Myocyte (in vitro differentiated cells): ENCODE measurements around the gene UBALD2. TPM values are rescaled to one million over a fixed set of nuclear protein-coding genes. Genes with fewer than 3 reads are reported as not detected.
"Not testable (repeated sequence)": the region's sequence is repeated elsewhere in the genome, so short reads cannot be mapped to it uniquely, and the experiment has no call there.

ENCODE experiments used
- DNase-seq: peaks from one replicate; pipeline ENCODE4 v3.0.0-alpha.2; 2012; ENCODE audit warnings: low read depth
- polyA plus RNA-seq: library from polyadenylated mRNA; unstranded; fragments of >200 nt; gene quantifications from one replicate; pipeline ENCODE4 v1.2.1, GENCODE V29; 2012; ENCODE audit warnings: missing spikeins
- total RNA-seq: library from RNA; depleted of rRNA; stranded (reverse); fragments of >200 nt; gene quantifications from 2 replicates; pipeline ENCODE4 v1.2.3, GENCODE V29; 2014

UBALD2 gene
- 5.1 and 5.4 TPM in 2 replicates for total RNA-seq
- 17.1 TPM for polyA plus RNA-seq

DNA sequence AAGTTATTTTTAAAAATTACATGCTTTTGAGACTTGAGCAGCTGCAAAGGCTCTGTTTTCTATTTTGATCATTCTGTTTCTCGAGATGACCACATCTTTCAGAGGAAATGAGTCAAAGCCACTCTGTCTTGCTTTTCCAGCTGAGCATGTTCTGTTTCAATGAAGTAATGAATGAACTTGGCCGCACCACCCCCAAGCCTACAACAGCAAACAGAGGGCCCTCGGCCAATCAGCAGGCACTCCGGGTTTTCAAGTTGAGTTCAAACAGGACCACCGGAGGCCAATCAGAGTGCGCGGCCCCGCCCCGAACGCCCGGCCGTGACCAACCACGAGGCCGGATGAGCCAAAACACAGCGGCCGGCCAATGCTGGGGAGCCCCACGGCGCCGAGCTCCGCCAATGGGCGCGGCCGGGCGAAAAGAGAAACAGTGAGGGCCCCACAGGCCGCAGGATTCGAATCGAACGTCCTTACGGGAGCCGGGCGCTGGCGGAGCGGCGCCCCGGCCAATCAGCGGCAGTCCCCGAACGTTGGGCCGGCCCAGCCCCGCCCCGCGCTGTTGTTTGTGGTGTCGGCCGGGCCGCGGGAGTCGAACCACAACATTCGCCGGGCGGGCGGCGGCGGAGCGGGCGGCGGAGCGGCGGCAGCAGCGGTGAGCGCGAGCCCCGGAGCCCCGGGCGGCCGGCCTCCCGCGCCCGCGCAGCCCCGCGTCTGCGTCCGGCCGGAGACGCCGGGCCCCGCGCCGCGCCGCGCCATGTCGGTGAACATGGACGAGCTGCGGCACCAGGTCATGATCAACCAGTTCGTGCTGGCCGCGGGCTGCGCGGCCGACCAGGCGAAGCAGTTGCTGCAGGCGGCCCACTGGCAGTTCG, at the start of gene UBALD2:
Gene UBALD2, plus strand, starts transcription at position 594 of the 869 bp plus-strand sequence. Its CDS starts 158 bp downstream, at position 752.
- peak; percentile 100 for DNase-seq

DNA sequence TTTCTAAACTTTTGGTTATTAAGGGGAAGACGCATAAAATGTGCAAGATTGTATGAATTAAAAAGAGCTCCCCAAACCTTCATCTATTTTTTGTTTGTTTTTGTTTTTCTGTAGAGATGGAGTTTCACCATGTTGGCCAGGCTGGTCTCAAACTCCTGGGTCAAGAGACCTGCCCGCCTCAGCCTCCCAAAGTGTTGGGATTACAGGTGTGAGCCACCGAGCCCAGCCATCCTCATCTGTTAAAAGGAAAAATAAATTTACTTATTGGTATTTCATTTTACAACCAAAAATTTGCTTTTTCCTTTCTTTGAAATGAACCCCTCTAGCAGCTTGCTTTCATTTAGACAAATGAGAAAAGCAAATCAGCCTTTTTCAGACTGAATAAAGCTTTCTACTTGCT, 48.1 kb upstream of the UBALD2 start:
- no peak for DNase-seq

DNA sequence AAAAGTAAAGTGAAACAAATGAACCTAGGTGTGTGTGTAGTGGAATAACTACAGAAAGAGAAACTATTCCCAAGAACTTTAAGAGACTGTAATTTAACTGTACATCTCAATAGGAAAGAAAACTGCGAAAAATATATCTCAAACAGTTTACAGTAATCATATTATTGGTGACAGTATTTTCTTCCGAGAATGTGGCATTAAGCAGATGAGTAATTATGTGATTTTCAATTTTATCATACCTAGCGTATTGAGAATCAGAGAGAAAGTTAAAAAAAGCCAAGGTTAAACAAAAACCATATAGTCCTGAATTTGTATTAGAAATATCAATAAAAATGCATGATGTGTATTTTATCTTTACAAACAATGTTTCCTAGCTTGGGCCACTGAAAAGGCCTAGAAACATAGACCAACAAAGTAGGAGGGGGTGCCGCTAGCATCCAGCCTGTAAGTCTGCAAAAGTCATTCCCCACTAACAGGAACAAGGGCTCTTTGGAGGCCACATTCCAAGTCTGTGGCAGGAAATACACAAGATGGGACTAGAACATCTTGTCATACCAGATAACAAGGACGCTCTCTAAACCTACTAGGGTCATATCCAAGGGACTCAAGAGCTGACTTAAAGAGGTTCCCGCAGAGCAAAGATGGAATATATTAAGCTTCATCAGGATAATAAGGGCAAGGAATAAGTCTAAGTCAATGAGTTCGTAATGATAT, 45.3 kb upstream of the UBALD2 start:
- no peak for DNase-seq

DNA sequence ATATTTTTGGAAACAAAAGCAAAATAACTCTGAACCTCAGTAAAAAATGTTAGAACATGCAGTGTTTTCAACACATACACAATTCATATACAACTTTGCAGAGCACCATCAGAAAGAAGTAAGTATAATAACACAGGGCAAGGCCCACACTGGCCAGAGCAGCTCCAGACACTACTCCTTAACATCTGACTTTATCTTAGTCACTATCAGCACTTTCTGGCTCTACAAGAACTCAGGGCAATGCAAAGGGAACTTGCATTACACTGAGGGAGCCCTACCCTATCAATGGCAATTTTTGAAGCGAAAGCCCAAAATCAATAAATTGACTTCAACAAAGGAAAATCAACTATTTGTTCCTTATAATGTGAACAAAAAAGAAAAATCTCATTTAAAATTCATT, 41.3 kb upstream of the UBALD2 start:
- no peak for DNase-seq

DNA sequence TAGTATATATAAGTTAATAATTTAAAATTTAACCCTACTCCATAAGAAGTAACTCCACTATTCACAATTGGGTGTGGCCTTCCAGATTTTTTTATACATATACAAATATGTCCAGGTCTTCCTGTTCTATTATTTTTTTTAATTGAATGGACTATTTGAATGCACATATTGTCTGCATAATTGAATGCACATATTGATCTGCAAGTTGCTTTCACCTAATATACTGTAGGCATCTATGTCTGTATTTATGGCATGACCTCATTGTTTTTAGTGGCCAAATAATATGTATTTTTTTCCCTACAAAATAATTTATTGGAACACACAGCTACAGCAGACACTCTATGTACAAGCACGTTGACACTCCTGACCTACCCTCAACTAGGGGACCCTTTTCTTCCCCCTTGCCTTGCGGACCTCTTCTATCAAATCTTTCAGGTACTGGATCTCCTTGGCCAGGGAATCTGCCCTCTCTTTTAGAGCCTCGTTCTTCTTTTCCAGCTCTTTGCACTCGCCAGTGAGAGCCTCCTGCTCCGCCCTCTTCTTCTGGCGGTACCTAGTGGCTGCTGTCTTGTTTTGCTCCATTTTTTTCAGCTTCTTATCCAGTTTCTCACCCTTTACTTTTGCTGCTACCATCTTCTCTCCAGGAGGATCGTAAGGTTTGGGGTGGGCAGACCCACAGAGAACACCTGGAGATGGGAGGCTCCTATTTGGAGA, 39.6 kb upstream of the UBALD2 start:
- not testable (repeated sequence) for DNase-seq

DNA sequence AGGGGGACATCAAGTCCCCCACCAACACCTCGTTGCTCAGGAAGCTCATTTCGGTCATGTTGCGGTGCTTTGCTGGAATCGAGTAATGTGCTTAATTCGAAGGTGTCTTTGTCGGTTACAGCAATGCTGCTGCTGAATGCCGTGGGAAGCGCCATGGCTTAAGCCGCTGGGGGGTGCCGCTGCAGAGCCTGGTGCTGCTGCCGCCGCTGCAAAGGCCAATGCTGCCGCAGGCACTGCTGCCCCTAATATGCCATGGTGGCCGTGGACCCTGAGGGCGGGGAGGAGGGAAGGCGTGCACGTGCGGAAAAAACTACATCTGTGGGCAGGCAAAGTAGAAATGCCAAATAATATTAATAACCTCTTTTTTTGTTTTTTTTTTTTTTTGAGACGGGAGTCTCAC, 38.4 kb upstream of the UBALD2 start:
- DNase-seq: not testable (repeated sequence)

DNA sequence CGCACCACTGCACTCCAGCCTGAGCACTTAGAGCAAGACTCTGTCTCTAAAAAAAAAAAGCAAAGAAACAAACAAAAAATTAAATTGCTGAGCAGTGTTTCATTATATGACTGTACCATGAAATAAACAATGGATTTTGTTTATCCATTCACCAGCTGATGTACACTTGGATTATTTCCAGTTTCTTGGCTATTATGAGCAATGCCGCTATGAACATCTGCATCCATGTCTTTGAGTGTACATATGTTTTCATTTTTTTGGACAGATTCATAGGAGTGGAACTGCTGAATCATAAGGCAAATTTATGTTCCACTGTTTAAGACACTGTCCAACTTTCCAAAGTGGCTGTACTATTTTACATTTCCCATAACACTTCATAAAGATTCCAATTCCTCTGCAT, 32.8 kb upstream of the UBALD2 start:
- DNase-seq: no peak

DNA sequence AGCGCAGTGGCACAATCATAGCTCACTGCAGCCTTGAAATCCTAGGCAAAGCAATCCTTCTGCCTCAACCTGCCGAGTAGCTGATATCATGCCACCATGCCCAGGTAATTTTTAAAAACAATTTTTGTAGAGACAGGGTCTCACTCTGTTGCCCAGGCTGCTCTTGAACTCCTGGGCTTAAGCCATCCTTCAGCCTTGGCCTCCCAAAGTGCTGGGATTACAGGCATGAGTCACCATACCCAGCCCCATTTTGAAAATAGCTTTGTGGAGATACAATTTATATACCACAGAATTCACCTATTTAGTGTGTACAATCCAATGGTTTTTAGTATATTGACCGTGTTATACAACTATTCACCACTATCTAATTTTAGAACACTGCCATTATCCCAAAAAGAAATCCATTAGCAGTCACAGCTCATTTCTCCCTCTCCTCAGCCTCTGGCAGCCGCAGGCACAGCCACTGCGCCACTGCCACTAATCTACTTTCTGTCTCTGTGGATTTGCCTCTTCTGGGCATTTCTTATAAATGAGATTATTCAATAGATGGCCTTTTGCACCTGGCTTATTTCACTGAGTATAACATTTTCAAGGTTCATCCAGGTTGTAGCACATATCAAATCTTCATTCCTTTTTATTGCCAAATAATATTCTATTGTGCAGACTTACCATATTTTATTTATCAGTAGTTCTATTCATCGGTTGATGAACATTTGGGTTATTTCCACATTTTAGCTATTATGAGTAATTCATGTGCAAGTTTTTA, 31.4 kb upstream of the UBALD2 start:
- no peak for DNase-seq

DNA sequence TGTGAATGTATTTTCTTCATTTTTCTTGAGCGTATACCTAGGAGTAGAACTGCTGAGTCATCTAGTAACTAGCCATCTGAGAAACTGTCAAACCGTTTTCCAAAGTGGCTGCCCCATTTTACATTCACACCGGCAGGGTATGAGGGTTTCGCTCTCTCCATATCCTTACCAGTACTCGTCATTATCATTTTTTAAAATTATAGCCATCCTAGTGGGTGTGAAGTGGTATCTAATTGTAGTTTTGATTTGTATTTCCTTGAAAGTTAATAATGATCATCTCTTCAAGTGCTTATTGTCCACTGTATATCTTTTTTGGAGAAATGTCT, 30.8 kb upstream of the UBALD2 start:
- DNase-seq: no peak

DNA sequence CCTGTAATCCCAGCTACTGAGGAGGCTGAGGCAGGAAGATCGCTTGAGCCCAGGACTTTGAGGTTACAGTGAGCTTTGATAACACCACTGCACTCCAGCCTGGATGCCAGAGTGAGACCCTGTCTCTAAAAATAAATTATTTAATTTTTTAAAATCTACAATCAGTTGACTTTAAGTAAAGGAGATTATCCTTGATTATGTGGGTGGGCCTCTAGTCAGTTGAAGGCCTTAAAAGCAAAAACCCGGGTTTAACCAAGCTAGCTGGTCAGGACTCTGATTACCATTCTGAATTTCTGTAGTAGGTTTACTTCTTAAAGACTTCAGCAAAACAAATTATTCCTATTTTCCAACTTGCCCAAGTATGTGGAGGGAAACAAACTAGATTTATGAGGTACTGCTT, 29.3 kb upstream of the UBALD2 start:
- DNase-seq: no peak

DNA sequence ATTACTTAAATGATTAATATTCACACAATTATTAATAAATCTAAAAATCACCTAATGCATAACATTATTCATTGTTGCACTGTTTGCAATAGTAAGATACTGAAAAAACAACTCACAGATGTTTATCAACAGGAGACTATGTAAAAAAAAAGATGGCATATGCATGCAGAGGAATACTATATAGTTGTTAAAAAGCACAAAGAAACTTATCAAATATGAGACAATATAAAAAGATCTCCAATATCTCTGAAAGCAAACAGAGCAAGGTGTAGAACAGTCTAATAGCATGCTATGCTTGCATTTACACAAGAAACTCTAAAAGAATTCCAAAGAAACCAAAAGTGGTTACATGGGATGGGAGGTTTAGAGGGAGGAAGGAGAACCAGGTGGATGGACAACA, 28.5 kb upstream of the UBALD2 start:
- DNase-seq: no peak

DNA sequence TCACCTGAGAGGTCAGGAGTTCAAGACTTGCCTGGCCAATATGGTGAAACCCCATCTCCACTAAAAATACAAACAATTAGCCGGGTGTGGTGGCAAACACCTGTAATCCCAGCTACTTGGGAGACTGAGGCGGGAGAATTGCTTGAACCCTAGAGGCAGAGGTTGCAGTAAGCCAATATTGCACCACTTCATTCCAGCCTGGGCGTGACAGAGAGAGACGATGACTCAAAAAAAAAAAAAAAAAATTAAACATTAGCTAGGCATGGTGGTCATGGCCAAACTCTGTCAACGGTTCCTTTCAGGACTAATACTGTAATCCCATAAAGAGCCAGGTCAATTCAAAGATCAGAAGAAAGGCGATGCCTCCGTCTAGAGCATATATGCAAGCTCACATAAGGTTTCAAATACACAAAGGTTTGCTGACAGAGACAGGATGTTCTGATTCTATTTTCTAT, 27.3 kb upstream of the UBALD2 start:
- no peak for DNase-seq

DNA sequence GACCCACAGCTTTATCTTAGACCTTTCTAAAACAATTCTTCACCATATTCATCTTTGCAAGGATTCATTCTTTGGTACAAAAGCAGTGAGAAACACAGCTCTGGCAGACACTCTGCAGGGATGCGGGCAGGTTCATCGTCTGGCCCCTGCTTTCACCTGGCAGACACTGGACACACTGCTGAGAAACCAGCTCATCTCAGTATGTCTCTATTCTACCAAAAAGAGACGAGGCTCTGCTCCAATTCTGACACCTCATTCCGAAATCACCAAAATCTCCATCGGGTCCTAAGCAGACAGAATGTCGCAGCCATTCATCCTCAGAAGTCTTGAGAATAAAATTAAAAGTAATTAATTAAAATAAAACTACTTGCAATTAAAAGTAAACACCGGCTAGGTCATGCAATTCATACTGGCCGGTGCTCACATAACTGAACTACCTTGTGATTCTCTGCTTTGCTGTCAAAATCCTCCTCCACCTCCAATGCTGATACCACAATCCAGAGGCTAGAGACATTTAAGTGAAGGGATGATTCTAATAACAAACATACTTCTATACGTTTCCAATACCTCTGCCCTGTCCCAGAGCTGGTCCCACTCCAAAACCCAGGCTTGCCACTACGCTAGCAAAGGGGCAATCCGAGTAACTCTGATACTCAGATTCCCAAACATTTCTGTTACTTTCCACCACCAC, 26.2 kb upstream of the UBALD2 start:
- DNase-seq: no peak

DNA sequence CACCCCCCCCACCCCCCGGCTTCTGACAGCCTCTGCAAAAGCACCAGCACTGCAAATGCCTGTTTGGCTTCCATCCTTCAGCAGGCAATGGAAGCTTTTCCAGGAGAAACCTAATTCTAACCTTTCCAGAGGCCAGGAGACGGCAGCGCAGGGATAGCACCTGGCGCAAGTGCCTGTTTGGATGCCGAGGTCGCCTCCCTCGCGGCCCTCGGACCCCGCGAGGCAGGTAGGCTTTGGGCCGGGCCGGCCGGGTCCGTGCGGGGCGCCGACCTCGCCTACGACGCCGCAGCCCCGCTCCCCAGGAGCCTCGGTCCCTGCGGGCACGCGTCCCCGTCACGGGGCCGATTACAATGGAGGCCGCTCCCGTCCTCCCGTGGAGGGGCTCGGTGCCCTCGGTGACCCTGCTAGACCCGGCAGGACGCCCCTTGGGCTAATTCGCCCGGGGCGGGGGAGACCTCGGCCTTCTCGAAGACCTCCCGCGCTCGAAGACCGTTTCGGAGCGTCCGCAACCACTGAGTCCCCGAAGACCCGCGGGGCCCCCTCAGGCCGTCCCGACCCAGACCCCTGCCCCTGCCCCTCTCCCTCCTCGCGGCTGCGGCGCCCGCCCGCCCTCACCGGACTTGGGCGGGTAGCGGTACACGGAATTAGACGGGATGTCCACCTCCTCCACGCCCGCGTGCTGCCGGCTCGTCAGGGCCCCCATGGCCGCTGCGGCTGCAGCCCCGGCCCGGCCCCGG, 25.4 kb upstream of the UBALD2 start:
- no peak for DNase-seq

DNA sequence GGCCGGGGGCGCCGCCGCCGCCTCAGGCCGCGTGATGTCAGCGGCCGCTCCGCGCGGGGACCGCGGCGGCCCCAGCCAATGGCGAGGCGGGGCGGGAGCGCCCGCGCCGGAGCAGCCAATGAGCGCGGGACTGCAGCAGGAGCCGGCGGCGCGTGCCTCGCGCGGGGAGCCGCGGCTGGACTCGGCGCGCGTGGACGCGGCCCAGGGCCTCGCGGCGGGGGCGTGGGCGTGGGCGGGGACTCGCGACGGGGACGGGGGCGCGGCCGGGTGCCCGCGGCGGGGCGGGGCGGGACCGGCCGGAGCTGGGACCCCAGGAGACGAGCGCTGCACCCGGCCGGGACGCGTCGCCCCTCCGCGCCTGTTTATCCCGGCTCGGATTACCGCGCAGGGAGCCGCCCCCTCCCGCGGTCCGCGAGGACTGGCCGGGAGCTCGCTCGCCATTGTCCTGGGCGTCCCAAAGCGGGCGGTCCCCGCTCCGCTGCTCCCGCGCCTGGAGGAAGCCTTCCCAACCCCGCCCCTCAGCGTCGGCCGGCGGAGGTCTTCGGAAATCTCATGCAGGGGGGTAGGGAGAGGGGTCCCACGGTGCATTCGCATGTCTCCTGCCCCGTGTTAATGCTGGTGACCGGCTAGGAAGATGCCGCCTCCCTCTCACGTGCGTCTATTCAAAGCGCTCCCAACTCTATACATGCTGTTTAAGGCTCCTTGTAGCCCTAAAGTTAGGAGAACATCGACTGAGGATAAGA, 24.5 kb upstream of the UBALD2 start, which contains the start of gene RNF157:
Gene RNF157, minus strand, starts transcription at position 33 of the 743 bp plus-strand sequence. CDS start 253 bp downstream, outside the sequence.
- peak; percentile 77 for DNase-seq

DNA sequence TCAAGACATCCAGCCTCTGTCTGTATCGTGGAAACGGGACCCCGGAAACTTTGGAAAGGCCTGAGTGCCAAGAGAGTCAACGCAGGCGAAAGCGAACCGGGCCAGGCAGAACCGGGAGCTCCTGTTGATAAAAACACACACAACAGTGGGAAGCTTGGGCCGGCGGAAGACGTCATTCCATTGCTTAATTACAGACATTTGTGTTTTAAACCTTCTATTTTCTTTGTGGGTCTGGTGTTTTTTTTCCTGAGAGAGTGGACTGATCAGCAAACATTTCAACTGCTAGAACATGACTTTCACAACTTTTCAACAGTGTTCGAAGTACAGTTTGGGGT, 24.0 kb upstream of the UBALD2 start:
- DNase-seq: no peak

DNA sequence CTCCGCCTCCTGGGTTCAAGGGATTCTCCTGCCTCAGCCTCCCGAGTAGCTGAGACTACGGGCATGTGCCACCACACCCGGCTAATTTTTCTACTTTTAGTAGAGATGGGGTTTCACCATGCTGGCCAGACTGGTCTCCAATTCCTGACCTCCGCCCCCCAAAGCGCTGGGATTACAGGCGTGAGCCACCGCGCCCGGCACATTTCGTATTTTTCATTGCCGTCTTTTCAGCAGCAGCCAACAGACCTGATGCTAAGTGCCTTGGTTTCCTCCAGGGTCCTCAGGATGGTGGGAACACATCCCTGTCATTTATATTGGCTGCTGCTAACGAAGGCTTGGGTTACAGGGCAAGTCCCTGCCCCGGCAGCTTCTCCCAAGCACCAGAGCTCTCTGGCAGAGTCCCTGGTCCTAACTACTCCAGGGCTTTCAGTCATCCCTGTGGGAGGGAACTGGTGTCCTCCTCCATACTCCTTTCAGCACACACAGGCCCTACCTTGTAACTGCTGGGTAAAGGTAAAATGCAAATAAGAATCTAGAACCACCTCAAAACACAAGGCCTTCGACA, 23.4 kb upstream of the UBALD2 start:
- DNase-seq: no peak

DNA sequence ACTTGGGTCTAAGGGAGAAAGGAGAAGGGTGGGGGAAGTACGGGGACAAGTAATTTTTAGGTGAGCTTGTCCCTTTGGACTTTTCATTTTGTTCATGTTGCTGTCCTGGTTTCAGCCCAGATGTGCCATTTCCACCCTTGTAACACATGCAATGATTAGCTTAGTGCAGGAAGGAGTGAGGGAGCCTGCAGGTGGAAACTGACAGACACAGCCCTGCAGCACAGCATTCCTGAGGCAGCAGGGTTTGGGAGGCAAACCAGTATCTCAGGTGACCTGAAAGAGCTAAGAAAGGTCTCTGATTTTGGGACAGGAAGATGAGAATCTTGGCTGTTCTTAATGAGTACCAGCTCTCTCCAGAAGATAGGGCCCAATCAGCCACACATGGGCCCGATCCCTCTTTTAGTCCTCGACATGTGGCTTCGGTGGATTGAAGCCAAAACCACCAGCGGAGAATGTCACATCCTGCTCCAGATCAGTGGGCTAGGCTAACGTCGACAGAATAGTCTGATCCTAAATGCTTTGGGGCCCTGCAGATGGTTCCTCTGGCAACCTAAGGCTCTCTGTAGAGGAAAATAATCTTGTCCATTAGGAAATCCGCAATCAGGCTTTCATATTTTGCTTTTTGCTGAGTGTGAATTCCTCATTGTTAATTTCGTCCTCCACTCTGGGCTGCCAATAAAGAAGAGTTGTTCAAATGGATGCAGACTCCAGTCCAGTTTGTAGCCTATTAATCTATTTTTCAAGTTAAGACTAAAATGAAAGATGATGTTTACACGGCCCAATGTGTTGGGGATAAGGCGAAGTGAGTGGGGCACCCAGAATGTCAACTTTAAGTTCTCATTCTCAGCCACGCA, 21.1 kb upstream of the UBALD2 start:
- DNase-seq: peak; percentile 66
